Measurements from ENCODE around the gene C17orf67.

DNA sequence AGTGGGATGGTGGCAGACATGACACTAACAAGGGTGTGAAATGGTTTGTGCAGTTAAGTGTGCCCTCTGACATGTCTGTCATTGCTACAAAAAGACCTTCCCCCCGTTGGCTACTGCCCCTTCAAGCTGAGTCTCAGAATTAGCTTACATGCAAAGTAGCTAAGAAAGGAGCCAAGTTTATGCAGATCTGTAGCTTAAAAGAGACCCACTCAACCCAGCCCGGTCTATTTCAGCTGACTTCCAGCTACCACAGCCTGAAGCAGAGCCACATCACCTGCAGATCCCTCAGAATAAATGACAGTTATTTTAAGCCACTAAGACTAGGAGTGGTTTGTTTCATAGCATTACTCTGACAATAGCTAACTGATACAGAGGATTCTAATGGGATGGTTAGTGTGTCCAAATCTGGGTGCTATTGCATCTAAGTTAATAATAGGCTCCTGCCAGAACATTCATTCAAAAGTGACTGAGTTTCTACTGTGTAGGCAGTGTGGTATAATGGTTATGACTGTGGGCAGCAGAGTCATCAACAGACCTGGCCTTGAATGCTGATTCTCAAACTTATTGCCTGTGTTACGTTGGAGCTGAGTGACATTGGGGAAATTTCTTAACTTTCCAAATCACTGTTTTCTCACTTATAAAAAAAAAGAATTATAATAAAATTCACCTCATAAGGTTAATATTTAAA lies 11.7 kb downstream of the C17orf67 start:
- TF ChIP-seq, protein P1, sequence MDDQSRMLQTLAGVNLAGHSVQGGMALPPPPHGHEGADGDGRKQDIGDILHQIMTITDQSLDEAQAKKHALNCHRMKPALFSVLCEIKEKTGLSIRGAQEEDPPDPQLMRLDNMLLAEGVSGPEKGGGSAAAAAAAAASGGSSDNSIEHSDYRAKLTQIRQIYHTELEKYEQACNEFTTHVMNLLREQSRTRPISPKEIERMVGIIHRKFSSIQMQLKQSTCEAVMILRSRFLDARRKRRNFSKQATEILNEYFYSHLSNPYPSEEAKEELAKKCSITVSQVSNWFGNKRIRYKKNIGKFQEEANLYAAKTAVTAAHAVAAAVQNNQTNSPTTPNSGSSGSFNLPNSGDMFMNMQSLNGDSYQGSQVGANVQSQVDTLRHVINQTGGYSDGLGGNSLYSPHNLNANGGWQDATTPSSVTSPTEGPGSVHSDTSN (IDR thresholded peaks at IDR 0.05; ENCODE audit: insufficient replicate concordance, low read depth, low read length) = no peak
- TF ChIP-seq, protein P2, sequence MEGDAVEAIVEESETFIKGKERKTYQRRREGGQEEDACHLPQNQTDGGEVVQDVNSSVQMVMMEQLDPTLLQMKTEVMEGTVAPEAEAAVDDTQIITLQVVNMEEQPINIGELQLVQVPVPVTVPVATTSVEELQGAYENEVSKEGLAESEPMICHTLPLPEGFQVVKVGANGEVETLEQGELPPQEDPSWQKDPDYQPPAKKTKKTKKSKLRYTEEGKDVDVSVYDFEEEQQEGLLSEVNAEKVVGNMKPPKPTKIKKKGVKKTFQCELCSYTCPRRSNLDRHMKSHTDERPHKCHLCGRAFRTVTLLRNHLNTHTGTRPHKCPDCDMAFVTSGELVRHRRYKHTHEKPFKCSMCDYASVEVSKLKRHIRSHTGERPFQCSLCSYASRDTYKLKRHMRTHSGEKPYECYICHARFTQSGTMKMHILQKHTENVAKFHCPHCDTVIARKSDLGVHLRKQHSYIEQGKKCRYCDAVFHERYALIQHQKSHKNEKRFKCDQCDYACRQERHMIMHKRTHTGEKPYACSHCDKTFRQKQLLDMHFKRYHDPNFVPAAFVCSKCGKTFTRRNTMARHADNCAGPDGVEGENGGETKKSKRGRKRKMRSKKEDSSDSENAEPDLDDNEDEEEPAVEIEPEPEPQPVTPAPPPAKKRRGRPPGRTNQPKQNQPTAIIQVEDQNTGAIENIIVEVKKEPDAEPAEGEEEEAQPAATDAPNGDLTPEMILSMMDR (IDR thresholded peaks at IDR 0.05 in 2 of 3, conservative IDR thresholded peaks at IDR 0.05 in 1 of 3; ENCODE audit: control insufficient read depth in 2 of 3, extremely low read depth in 1 of 3, insufficient read depth in 1 of 3, low read depth in 3 of 3, low read length in 3 of 3) = no peak
- TF ChIP-seq, protein P3, sequence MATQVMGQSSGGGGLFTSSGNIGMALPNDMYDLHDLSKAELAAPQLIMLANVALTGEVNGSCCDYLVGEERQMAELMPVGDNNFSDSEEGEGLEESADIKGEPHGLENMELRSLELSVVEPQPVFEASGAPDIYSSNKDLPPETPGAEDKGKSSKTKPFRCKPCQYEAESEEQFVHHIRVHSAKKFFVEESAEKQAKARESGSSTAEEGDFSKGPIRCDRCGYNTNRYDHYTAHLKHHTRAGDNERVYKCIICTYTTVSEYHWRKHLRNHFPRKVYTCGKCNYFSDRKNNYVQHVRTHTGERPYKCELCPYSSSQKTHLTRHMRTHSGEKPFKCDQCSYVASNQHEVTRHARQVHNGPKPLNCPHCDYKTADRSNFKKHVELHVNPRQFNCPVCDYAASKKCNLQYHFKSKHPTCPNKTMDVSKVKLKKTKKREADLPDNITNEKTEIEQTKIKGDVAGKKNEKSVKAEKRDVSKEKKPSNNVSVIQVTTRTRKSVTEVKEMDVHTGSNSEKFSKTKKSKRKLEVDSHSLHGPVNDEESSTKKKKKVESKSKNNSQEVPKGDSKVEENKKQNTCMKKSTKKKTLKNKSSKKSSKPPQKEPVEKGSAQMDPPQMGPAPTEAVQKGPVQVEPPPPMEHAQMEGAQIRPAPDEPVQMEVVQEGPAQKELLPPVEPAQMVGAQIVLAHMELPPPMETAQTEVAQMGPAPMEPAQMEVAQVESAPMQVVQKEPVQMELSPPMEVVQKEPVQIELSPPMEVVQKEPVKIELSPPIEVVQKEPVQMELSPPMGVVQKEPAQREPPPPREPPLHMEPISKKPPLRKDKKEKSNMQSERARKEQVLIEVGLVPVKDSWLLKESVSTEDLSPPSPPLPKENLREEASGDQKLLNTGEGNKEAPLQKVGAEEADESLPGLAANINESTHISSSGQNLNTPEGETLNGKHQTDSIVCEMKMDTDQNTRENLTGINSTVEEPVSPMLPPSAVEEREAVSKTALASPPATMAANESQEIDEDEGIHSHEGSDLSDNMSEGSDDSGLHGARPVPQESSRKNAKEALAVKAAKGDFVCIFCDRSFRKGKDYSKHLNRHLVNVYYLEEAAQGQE (IDR thresholded peaks at IDR 0.05; ENCODE audit: low read depth, low read length) = no peak
